Cardiac muscle cell (in vitro differentiated cells and primary cell): Measurements from ENCODE around the gene LRRC23. TPM values are rescaled to one million over a fixed set of nuclear protein-coding genes. Genes with fewer than 3 reads are reported as not detected.

Source experiments
- DNase-seq, 2 donors: peaks; one replicate each; pipeline versions ENCODE4 v3.0.0 to v3.0.0-alpha.2; 2010 to 2017; ENCODE audit warnings: low read depth in 1 of 2, low spot score in 1 of 2
- H3K27ac ChIP-seq: fragments of 200-600 bp; sonication (generic); 2 replicates; pipeline ENCODE4 v1.5.1; 2016
- H3K27me3 ChIP-seq: fragments of 200-600 bp; sonication (generic); 2 replicates; pipeline ENCODE4 v1.6.0; 2016; ENCODE audit warnings: control low read depth
- H3K36me3 ChIP-seq: fragments of 200-600 bp; sonication (generic); 2 replicates; pipeline ENCODE4 v1.5.1; 2016; ENCODE audit warnings: control low read depth
- H3K4me1 ChIP-seq: fragments of 200-600 bp; sonication (generic); 2 replicates; pipeline ENCODE4 v1.8.1; 2017; ENCODE audit warnings: low read depth, mild to moderate bottlenecking, mixed run types
- H3K4me3 ChIP-seq: fragments of 200-600 bp; sonication (generic); 2 replicates; pipeline ENCODE4 v1.5.1; 2016; ENCODE audit warnings: mild to moderate bottlenecking
- H3K9me3 ChIP-seq: fragments of 200-600 bp; sonication (generic); 2 replicates; pipeline ENCODE4 v1.5.1; 2017; ENCODE audit warnings: low read depth, mild to moderate bottlenecking, control low read depth
- polyA plus RNA-seq: library from polyadenylated mRNA; unstranded; fragments of >200 nt; fragmentation: Nextera tagmentation; extraction: Ambion mirVana; gene quantifications from 2 replicates; pipeline ENCODE4 v1.2.1, GENCODE V29; 2016
- total RNA-seq: library from RNA; depleted of rRNA; stranded (reverse); fragments of >200 nt; gene quantifications from 2 replicates; pipeline ENCODE4 v1.2.3, GENCODE V29; 2016
- TF ChIP-seq, protein P1 (sequence below): IDR thresholded peaks from 2 replicates; pipeline ENCODE4 v1.5.1; 2012; ENCODE audit warnings: low read depth, mild to moderate bottlenecking, low read length

The LRRC23 gene
- total and polyA plus RNA-seq, 2 experiments from 2014 or later = 17.5 to 23.7 TPM

DNA sequence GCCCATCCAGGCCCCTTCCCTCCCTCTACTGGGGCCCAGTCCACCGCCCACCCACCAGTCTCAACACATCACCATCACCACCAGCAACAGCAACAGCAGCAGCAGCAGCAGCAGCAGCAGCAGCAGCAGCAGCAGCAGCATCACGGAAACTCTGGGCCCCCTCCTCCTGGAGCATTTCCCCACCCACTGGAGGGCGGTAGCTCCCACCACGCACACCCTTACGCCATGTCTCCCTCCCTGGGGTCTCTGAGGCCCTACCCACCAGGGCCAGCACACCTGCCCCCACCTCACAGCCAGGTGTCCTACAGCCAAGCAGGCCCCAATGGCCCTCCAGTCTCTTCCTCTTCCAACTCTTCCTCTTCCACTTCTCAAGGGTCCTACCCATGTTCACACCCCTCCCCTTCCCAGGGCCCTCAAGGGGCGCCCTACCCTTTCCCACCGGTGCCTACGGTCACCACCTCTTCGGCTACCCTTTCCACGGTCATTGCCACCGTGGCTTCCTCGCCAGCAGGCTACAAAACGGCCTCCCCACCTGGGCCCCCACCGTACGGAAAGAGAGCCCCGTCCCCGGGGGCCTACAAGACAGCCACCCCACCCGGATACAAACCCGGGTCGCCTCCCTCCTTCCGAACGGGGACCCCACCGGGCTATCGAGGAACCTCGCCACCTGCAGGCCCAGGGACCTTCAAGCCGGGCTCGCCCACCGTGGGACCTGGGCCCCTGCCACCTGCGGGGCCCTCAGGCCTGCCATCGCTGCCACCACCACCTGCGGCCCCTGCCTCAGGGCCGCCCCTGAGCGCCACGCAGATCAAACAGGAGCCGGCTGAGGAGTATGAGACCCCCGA, 32.2 kb downstream of the LRRC23 start:
- TF ChIP-seq, protein P1, sequence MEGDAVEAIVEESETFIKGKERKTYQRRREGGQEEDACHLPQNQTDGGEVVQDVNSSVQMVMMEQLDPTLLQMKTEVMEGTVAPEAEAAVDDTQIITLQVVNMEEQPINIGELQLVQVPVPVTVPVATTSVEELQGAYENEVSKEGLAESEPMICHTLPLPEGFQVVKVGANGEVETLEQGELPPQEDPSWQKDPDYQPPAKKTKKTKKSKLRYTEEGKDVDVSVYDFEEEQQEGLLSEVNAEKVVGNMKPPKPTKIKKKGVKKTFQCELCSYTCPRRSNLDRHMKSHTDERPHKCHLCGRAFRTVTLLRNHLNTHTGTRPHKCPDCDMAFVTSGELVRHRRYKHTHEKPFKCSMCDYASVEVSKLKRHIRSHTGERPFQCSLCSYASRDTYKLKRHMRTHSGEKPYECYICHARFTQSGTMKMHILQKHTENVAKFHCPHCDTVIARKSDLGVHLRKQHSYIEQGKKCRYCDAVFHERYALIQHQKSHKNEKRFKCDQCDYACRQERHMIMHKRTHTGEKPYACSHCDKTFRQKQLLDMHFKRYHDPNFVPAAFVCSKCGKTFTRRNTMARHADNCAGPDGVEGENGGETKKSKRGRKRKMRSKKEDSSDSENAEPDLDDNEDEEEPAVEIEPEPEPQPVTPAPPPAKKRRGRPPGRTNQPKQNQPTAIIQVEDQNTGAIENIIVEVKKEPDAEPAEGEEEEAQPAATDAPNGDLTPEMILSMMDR = no peak
- DNase-seq = peak in 1 of 2 donors; percentile 23
- Histone ChIP-seq H3K36me3 (peaks cover 16% of the 10 kb centered on the region), H3K27me3 (no peaks in the 10 kb centered on the region), H3K27ac (peak overlapping the region; percentile 96), H3K4me3 (peak overlapping the region; percentile 76), H3K4me1 (peaks cover 8% of the 10 kb centered on the region), H3K9me3 (no peaks in the 10 kb centered on the region)

DNA sequence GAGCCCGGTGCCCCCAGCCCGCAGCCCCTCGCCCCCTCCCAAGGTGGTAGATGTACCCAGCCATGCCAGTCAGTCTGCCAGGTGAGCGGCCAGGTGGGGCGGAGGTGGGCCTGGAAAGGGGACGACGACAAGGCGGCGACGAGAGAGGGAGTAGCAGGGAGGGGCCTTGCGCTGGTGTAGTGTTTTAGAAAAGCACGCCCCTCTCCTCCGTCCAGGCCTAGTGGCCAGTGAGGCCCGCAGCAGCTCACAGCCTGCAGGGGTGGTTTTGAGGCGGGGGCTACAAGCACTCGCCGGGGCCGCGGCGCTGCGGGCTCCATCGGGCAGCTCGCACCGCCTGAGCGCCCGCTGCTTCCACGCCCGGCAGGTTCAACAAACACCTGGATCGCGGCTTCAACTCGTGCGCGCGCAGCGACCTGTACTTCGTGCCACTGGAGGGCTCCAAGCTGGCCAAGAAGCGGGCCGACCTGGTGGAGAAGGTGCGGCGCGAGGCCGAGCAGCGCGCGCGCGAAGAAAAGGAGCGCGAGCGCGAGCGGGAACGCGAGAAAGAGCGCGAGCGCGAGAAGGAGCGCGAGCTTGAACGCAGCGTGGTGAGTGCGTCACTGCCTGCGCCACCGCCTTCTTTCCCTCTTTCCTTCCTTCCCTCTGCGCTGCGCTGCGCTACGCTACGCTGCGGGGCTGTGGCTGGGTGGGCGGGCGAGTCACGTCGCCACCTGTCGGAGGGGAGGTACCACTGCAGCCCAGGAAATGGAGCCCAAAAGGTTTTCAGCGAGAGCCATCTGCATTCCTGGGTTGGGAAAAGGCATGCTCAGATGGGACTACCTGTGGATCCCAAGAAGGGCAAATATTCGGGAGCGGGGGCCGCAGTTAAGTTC, 33.1 kb downstream of the LRRC23 start:
- Histone ChIP-seq H3K36me3 (peaks cover 16% of the 10 kb centered on the region), H3K27ac (peak overlapping the region; percentile 96), H3K9me3 (no peaks in the 10 kb centered on the region), H3K4me3 (peak overlapping the region; percentile 76), H3K27me3 (no peaks in the 10 kb centered on the region), H3K4me1 (peaks cover 8% of the 10 kb centered on the region)
- TF ChIP-seq, protein P1 = peak; percentile 91
- DNase-seq = peak; percentile 95 to 96

DNA sequence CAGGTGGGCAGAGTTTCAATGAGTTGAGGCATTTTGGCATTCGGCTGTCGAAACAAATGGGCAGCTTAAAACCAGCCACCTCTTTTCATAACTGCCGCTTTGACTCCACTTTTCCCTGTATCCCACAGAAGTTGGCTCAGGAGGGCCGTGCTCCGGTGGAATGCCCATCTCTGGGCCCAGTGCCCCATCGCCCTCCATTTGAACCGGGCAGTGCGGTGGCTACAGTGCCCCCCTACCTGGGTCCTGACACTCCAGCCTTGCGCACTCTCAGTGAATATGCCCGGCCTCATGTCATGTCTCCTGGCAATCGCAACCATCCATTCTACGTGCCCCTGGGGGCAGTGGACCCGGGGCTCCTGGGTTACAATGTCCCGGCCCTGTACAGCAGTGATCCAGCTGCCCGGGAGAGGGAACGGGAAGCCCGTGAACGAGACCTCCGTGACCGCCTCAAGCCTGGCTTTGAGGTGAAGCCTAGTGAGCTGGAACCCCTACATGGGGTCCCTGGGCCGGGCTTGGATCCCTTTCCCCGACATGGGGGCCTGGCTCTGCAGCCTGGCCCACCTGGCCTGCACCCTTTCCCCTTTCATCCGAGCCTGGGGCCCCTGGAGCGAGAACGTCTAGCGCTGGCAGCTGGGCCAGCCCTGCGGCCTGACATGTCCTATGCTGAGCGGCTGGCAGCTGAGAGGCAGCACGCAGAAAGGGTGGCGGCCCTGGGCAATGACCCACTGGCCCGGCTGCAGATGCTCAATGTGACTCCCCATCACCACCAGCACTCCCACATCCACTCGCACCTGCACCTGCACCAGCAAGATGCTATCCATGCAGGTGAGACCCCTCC, 34.0 kb downstream of the LRRC23 start:
- peak overlapping the region; percentile 76 for H3K4me3 ChIP-seq
- H3K27ac ChIP-seq = peak overlapping the region; percentile 79
- peaks cover 8% of the 10 kb centered on the region for H3K4me1 ChIP-seq
- TF ChIP-seq, protein P1 = no peak
- DNase-seq = no peak
- H3K9me3 ChIP-seq = no peaks in the 10 kb centered on the region
- H3K36me3 ChIP-seq = peaks cover 12% of the 10 kb centered on the region
- H3K27me3 ChIP-seq = no peaks in the 10 kb centered on the region

DNA sequence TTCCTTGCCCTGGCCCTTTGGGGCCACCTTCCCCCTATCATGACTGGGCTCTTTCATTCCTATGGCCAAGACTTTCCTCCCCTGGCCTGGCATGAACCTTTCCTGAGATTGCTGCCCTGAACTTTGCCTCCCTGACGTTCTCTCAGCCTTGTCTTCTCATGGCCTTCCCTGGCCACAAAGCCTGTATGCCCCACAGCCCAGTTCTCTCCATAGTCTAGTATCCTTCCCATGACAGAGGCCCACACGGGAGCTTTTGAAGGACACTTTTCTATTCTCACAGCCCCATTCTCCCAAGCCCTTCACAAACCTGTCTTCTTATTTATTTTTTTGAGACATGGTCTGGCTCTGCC, 34.5 kb downstream of the LRRC23 start:
- TF ChIP-seq, protein P1 = no peak
- H3K4me3 ChIP-seq = no peak overlapping the region
- peaks cover 6% of the 10 kb centered on the region for H3K36me3 ChIP-seq
- no peak for DNase-seq
- H3K27ac ChIP-seq = peak overlapping the region; percentile 79
- no peaks in the 10 kb centered on the region for H3K9me3 ChIP-seq
- no peaks in the 10 kb centered on the region for H3K27me3 ChIP-seq
- H3K4me1 ChIP-seq = peaks cover 8% of the 10 kb centered on the region

DNA sequence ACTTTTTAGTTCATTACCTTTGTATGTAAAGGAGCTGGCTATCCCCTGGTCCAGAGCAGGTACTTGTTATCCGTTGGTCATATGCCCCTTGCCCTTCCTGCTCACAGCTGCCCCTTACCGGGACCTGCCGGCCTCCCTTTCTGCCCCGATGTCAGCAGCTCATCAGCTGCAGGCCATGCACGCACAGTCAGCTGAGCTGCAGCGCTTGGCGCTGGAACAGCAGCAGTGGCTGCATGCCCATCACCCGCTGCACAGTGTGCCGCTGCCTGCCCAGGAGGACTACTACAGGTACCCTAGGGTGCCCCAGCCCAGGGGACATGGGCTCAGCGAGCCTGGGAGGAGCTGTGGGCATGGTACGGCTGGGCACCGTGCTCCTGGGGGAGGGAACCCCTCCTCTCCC, 36.6 kb downstream of the LRRC23 start:
- Histone ChIP-seq H3K9me3 (no peaks in the 10 kb centered on the region), H3K27ac (no peak overlapping the region), H3K36me3 (no peaks in the 10 kb centered on the region), H3K27me3 (no peaks in the 10 kb centered on the region), H3K4me1 (peaks cover 8% of the 10 kb centered on the region), H3K4me3 (no peak overlapping the region)
- DNase-seq = no peak
- TF ChIP-seq, protein P1 = no peak
